ENCODE measurements around the gene PTK6. TPM values are rescaled to one million over a fixed set of nuclear protein-coding genes. Genes with fewer than 3 reads are reported as not detected.
"Not testable (repeated sequence)": the region's sequence is repeated elsewhere in the genome, so short reads cannot be mapped to it uniquely, and the experiment has no call there.

The PTK6 gene
- total and polyA plus RNA-seq, 4 donors, result 0.10 to 4.6 (median 0.25) TPM

- peak; percentile 86 to 89 for DNase-seq
Observed at GRCh38 chr20:63520934-63521601, 16.1 kb downstream of the PTK6 start.

GRCh38 chr20:63520504-63520933, 16.7 kb downstream of the PTK6 start, which contains the start of gene PPDPF:
Gene PPDPF, plus strand, starts transcription at chr20:63520765. Its CDS starts 544 bp downstream, at chr20:63521309.
- WGBS, 2 donors, result 0 to 1% methylated on average over 55 to 64 of the region's 64 CpGs
- ATAC-seq (ENCODE audit: low FRiP score) (peak; percentile 91), DNase-seq (peak; percentile 87 to 94)
- H3K36me3 ChIP-seq (ENCODE audit: control insufficient read depth in 1 of 2, insufficient read depth in 2 of 2, low read length in 1 of 2), result no peaks in the 10 kb centered on the region
- no peaks in the 10 kb centered on the region for H3K27me3 ChIP-seq (ENCODE audit: control insufficient read depth in 1 of 2, insufficient read depth in 2 of 2, low read length in 1 of 2)
- intact Hi-C loops (cut with DNase I), result no loop called here
- H3K9me3 ChIP-seq (ENCODE audit: control insufficient read depth, low read length), result no peaks in the 10 kb centered on the region
- peak within 1 kb of the TSS; percentile 78 to 80 for H3K4me3 ChIP-seq (ENCODE audit: low read length in 2 of 2)
- H3K4me1 ChIP-seq (ENCODE audit: control insufficient read depth in 1 of 2, insufficient read depth in 2 of 2, low read length in 2 of 2), result no peaks in the 10 kb centered on the region
- peak within 1 kb of the TSS in 1 of 2 donors; percentile 55 for H3K27ac ChIP-seq (ENCODE audit: low read depth in 1 of 2, low read length in 2 of 2)

More at GRCh38 chr20:63520934-63521601, 16.1 kb downstream of the PTK6 start:
- WGBS, 2 donors, result 0% methylated on average over 42 to 68 of the region's 68 CpGs
- no peaks in the 10 kb centered on the region for H3K4me1 ChIP-seq (ENCODE audit: control insufficient read depth in 1 of 2, insufficient read depth in 2 of 2, low read length in 2 of 2)
- H3K4me3 ChIP-seq (ENCODE audit: low read length in 2 of 2), result peak overlapping the region; percentile 71 to 80
- no peaks in the 10 kb centered on the region for H3K36me3 ChIP-seq (ENCODE audit: control insufficient read depth in 1 of 2, insufficient read depth in 2 of 2, low read length in 1 of 2)
- intact Hi-C loops (cut with DNase I), result no loop called here
- H3K27me3 ChIP-seq (ENCODE audit: control insufficient read depth in 1 of 2, insufficient read depth in 2 of 2, low read length in 1 of 2), result no peaks in the 10 kb centered on the region
- no peak overlapping the region for H3K27ac ChIP-seq (ENCODE audit: low read depth in 1 of 2, low read length in 2 of 2)
- H3K9me3 ChIP-seq (ENCODE audit: control insufficient read depth, low read length), result no peaks in the 10 kb centered on the region
- ATAC-seq (ENCODE audit: low FRiP score), result peak; percentile 83

GRCh38 chr20:63519668-63520503, 17.3 kb downstream of the PTK6 start:
- H3K9me3 ChIP-seq (ENCODE audit: control insufficient read depth, low read length), result no peaks in the 10 kb centered on the region
- peak overlapping the region in 1 of 2 donors; percentile 20 for H3K27ac ChIP-seq (ENCODE audit: low read depth in 1 of 2, low read length in 2 of 2)
- ATAC-seq (ENCODE audit: low FRiP score) (peak; percentile 79), DNase-seq (peak; percentile 78 to 89)
- intact Hi-C loops (cut with DNase I), result no loop called here
- peak overlapping the region; percentile 78 to 80 for H3K4me3 ChIP-seq (ENCODE audit: low read length in 2 of 2)
- no peaks in the 10 kb centered on the region for H3K27me3 ChIP-seq (ENCODE audit: control insufficient read depth in 1 of 2, insufficient read depth in 2 of 2, low read length in 1 of 2)
- H3K36me3 ChIP-seq (ENCODE audit: control insufficient read depth in 1 of 2, insufficient read depth in 2 of 2, low read length in 1 of 2), result no peaks in the 10 kb centered on the region
- 1 to 2% methylated on average over 63 to 72 of the region's 72 CpGs for WGBS, 2 donors
- H3K4me1 ChIP-seq (ENCODE audit: control insufficient read depth in 1 of 2, insufficient read depth in 2 of 2, low read length in 2 of 2), result no peaks in the 10 kb centered on the region

- Histone ChIP-seq H3K4me1 (ENCODE audit: control insufficient read depth in 1 of 2, insufficient read depth in 2 of 2, low read length in 2 of 2) (no peaks in the 10 kb centered on the region), H3K27me3 (ENCODE audit: control insufficient read depth in 1 of 2, insufficient read depth in 2 of 2, low read length in 1 of 2) (no peaks in the 10 kb centered on the region), H3K36me3 (ENCODE audit: control insufficient read depth in 1 of 2, insufficient read depth in 2 of 2, low read length in 1 of 2) (no peaks in the 10 kb centered on the region), H3K27ac (ENCODE audit: low read depth in 1 of 2, low read length in 2 of 2) (no peak overlapping the region), H3K4me3 (ENCODE audit: low read length in 2 of 2) (no peak overlapping the region), H3K9me3 (ENCODE audit: control insufficient read depth, low read length) (no peaks in the 10 kb centered on the region)
- DNase-seq, result peak; percentile 54 to 80
- ATAC-seq (ENCODE audit: low FRiP score), result no peak
- intact Hi-C loops (cut with DNase I), result no loop called here
- 74 to 76% methylated on average over 30 to 32 of the region's 32 CpGs for WGBS, 2 donors
Observed at GRCh38 chr20:63518946-63519667, 18.1 kb downstream of the PTK6 start.

GRCh38 chr20:63518351-63518861, 18.8 kb downstream of the PTK6 start:
- DNase-seq (peak in 1 of 2 donors; percentile 46), ATAC-seq (ENCODE audit: low FRiP score) (no peak)
- WGBS, 2 donors, result 83 to 86% methylated on average over 20 of the region's 20 CpGs
- no peak overlapping the region for H3K27ac ChIP-seq (ENCODE audit: low read depth in 1 of 2, low read length in 2 of 2)
- H3K36me3 ChIP-seq (ENCODE audit: control insufficient read depth in 1 of 2, insufficient read depth in 2 of 2, low read length in 1 of 2), result no peaks in the 10 kb centered on the region
- H3K9me3 ChIP-seq (ENCODE audit: control insufficient read depth, low read length), result no peaks in the 10 kb centered on the region
- intact Hi-C loops (cut with DNase I), result no loop called here
- H3K4me1 ChIP-seq (ENCODE audit: control insufficient read depth in 1 of 2, insufficient read depth in 2 of 2, low read length in 2 of 2), result no peaks in the 10 kb centered on the region
- H3K27me3 ChIP-seq (ENCODE audit: control insufficient read depth in 1 of 2, insufficient read depth in 2 of 2, low read length in 1 of 2), result no peaks in the 10 kb centered on the region
- H3K4me3 ChIP-seq (ENCODE audit: low read length in 2 of 2), result no peak overlapping the region

GRCh38 chr20:63517376-63518309, 19.5 kb downstream of the PTK6 start:
- 94 to 96% methylated on average over 32 of the region's 32 CpGs for WGBS, 2 donors

GRCh38 chr20:63514520-63514919, 22.7 kb downstream of the PTK6 start:
- H3K27me3 ChIP-seq (ENCODE audit: control insufficient read depth in 1 of 2, insufficient read depth in 2 of 2, low read length in 1 of 2); H3K4me3 ChIP-seq (ENCODE audit: low read length in 2 of 2); H3K9me3 ChIP-seq (ENCODE audit: control insufficient read depth, low read length); H3K4me1 ChIP-seq (ENCODE audit: control insufficient read depth in 1 of 2, insufficient read depth in 2 of 2, low read length in 2 of 2); H3K36me3 ChIP-seq (ENCODE audit: control insufficient read depth in 1 of 2, insufficient read depth in 2 of 2, low read length in 1 of 2); H3K27ac ChIP-seq (ENCODE audit: low read depth in 1 of 2, low read length in 2 of 2); intact Hi-C loops (cut with DNase I); ATAC-seq (ENCODE audit: low FRiP score): not testable (repeated sequence)
- peak in 1 of 2 donors; percentile 41 for DNase-seq
- WGBS, 2 donors, result 67 to 76% methylated on average over 7 to 10 of the region's 10 CpGs

More at GRCh38 chr20:63517376-63518309, 19.5 kb downstream of the PTK6 start:
- Histone ChIP-seq H3K36me3 (ENCODE audit: control insufficient read depth in 1 of 2, insufficient read depth in 2 of 2, low read length in 1 of 2) (no peaks in the 10 kb centered on the region), H3K27ac (ENCODE audit: low read depth in 1 of 2, low read length in 2 of 2) (no peak overlapping the region), H3K4me3 (ENCODE audit: low read length in 2 of 2) (no peak overlapping the region), H3K9me3 (ENCODE audit: control insufficient read depth, low read length) (no peaks in the 10 kb centered on the region), H3K27me3 (ENCODE audit: control insufficient read depth in 1 of 2, insufficient read depth in 2 of 2, low read length in 1 of 2) (no peaks in the 10 kb centered on the region), H3K4me1 (ENCODE audit: control insufficient read depth in 1 of 2, insufficient read depth in 2 of 2, low read length in 2 of 2) (no peaks in the 10 kb centered on the region)
- peak in 1 of 2 donors; percentile 69 for DNase-seq
- intact Hi-C loops (cut with DNase I), result no loop called here
- ATAC-seq (ENCODE audit: low FRiP score), result no peak

Measured in aorta (tissue), 5 donors.